Measurements from ENCODE around the gene FKBP11. TPM values are rescaled to one million over a fixed set of nuclear protein-coding genes. Genes with fewer than 3 reads are reported as not detected.

The FKBP11 gene
- total RNA-seq (8.3 TPM), polyA plus RNA-seq (36.7 TPM)
- long read RNA-seq, donor 1 = 0 reads
- long read RNA-seq, donor 2 = 0 reads
- long read RNA-seq, donor 3, full-length matches to known transcripts = 13 of 13 reads
- long read RNA-seq, donor 3, partial matches to known transcripts = 0 of 13 reads
- long read RNA-seq, donor 3, other reads (novel, unspliced or antisense) = 0 of 13 reads
- long read RNA-seq, donor 4, full-length matches to known transcripts = 9 of 9 reads
- long read RNA-seq, donor 4, partial matches to known transcripts = 0 of 9 reads
- long read RNA-seq, donor 4, other reads (novel, unspliced or antisense) = 0 of 9 reads
- long read RNA-seq, donor 5, full-length matches to known transcripts = 11 of 11 reads
- long read RNA-seq, donor 5, partial matches to known transcripts = 0 of 11 reads
- long read RNA-seq, donor 5, other reads (novel, unspliced or antisense) = 0 of 11 reads
- long read RNA-seq, donor 6, full-length matches to known transcripts = 9 of 9 reads
- long read RNA-seq, donor 6, partial matches to known transcripts = 0 of 9 reads
- long read RNA-seq, donor 6, other reads (novel, unspliced or antisense) = 0 of 9 reads
- long read RNA-seq, donor 7, full-length matches to known transcripts = 13 of 13 reads
- long read RNA-seq, donor 7, partial matches to known transcripts = 0 of 13 reads
- long read RNA-seq, donor 7, other reads (novel, unspliced or antisense) = 0 of 13 reads
- long read RNA-seq, donor 8, full-length matches to known transcripts = 2 of 2 reads
- long read RNA-seq, donor 8, partial matches to known transcripts = 0 of 2 reads
- long read RNA-seq, donor 8, other reads (novel, unspliced or antisense) = 0 of 2 reads
- long read RNA-seq, donor 9, full-length matches to known transcripts = 6 of 6 reads
- long read RNA-seq, donor 9, partial matches to known transcripts = 0 of 6 reads
- long read RNA-seq, donor 9, other reads (novel, unspliced or antisense) = 0 of 6 reads
- long read RNA-seq, donor 10, full-length matches to known transcripts = 11 of 11 reads
- long read RNA-seq, donor 10, partial matches to known transcripts = 0 of 11 reads
- long read RNA-seq, donor 10, other reads (novel, unspliced or antisense) = 0 of 11 reads

GRCh38 chr12:48925304-48926011 lies at the start of gene FKBP11:
Gene FKBP11, minus strand, starts transcription at chr12:48925492. Its CDS starts 64 bp downstream, at chr12:48925428.
- Histone ChIP-seq H3K4me3 (ENCODE audit: low read length in 2 of 2) (peak within 1 kb of the TSS; percentile 88), H3K36me3 (ENCODE audit: control insufficient read depth in 2 of 2, insufficient read depth in 2 of 2, low read length in 1 of 2) (peaks cover 0 to 17% of the 10 kb centered on the region in 2 donors), H3K27me3 (ENCODE audit: control insufficient read depth in 2 of 2, insufficient read depth in 1 of 2, low read length in 1 of 2) (no peaks in the 10 kb centered on the region), H3K4me1 (ENCODE audit: control insufficient read depth in 2 of 2, insufficient read depth in 2 of 2, low read length in 2 of 2) (peaks cover 8 to 17% of the 10 kb centered on the region in 2 donors), H3K27ac (ENCODE audit: low read depth in 1 of 2, low read length in 1 of 2) (peak within 1 kb of the TSS; percentile 58 to 85), H3K9me3 (ENCODE audit: control insufficient read depth in 2 of 2, insufficient read depth in 1 of 2, low read length in 1 of 2) (no peaks in the 10 kb centered on the region)
- peak in 3 of 9 donors; percentile 50 to 69 (median 52) for DNase-seq (ENCODE audit: low read depth in 6 of 9, low spot score in 9 of 9)
- WGBS = 7% methylated on average over 38 of the region's 38 CpGs

- Histone ChIP-seq H3K36me3 (ENCODE audit: control insufficient read depth in 2 of 2, insufficient read depth in 2 of 2, low read length in 1 of 2) (peaks cover 0 to 2% of the 10 kb centered on the region in 2 donors), H3K27ac (ENCODE audit: low read depth in 1 of 2, low read length in 1 of 2) (no peak overlapping the region), H3K4me3 (ENCODE audit: low read length in 2 of 2) (no peak overlapping the region), H3K9me3 (ENCODE audit: control insufficient read depth in 2 of 2, insufficient read depth in 1 of 2, low read length in 1 of 2) (peaks cover 2 to 38% of the 10 kb centered on the region in 2 donors), H3K27me3 (ENCODE audit: control insufficient read depth in 2 of 2, insufficient read depth in 1 of 2, low read length in 1 of 2) (peaks cover 84 to 100% of the 10 kb centered on the region in 2 donors), H3K4me1 (ENCODE audit: control insufficient read depth in 2 of 2, insufficient read depth in 2 of 2, low read length in 2 of 2) (peaks cover 25 to 56% of the 10 kb centered on the region in 2 donors)
- WGBS = 18% methylated on average over 19 of the region's 19 CpGs
- peak in 1 of 9 donors; percentile 44 for DNase-seq (ENCODE audit: low read depth in 6 of 9, low spot score in 9 of 9)
Observed at GRCh38 chr12:48973941-48974673, 48.8 kb upstream of the FKBP11 start.

GRCh38 chr12:48973531-48973930 lies 48.2 kb upstream of the FKBP11 start:
- no peak for DNase-seq (ENCODE audit: low read depth in 6 of 9, low spot score in 9 of 9)
- Histone ChIP-seq H3K4me1 (ENCODE audit: control insufficient read depth in 2 of 2, insufficient read depth in 2 of 2, low read length in 2 of 2) (peaks cover 20 to 54% of the 10 kb centered on the region in 2 donors), H3K27me3 (ENCODE audit: control insufficient read depth in 2 of 2, insufficient read depth in 1 of 2, low read length in 1 of 2) (peaks cover 84 to 100% of the 10 kb centered on the region in 2 donors), H3K36me3 (ENCODE audit: control insufficient read depth in 2 of 2, insufficient read depth in 2 of 2, low read length in 1 of 2) (peaks cover 0 to 2% of the 10 kb centered on the region in 2 donors), H3K27ac (ENCODE audit: low read depth in 1 of 2, low read length in 1 of 2) (no peak overlapping the region), H3K9me3 (ENCODE audit: control insufficient read depth in 2 of 2, insufficient read depth in 1 of 2, low read length in 1 of 2) (peaks cover 2 to 33% of the 10 kb centered on the region in 2 donors), H3K4me3 (ENCODE audit: low read length in 2 of 2) (no peak overlapping the region)
- WGBS = 34% methylated on average over 12 of the region's 12 CpGs

- WGBS = 22% methylated on average over 3 of the region's 3 CpGs
- Histone ChIP-seq H3K27me3 (ENCODE audit: control insufficient read depth in 2 of 2, insufficient read depth in 1 of 2, low read length in 1 of 2) (peaks cover 79 to 100% of the 10 kb centered on the region in 2 donors), H3K9me3 (ENCODE audit: control insufficient read depth in 2 of 2, insufficient read depth in 1 of 2, low read length in 1 of 2) (peaks cover 1 to 31% of the 10 kb centered on the region in 2 donors), H3K27ac (ENCODE audit: low read depth in 1 of 2, low read length in 1 of 2) (no peak overlapping the region), H3K4me1 (ENCODE audit: control insufficient read depth in 2 of 2, insufficient read depth in 2 of 2, low read length in 2 of 2) (peaks cover 17 to 50% of the 10 kb centered on the region in 2 donors), H3K4me3 (ENCODE audit: low read length in 2 of 2) (no peak overlapping the region), H3K36me3 (ENCODE audit: control insufficient read depth in 2 of 2, insufficient read depth in 2 of 2, low read length in 1 of 2) (peaks cover 0 to 2% of the 10 kb centered on the region in 2 donors)
- no peak for DNase-seq (ENCODE audit: low read depth in 6 of 9, low spot score in 9 of 9)
Observed at GRCh38 chr12:48972952-48973483, 47.7 kb upstream of the FKBP11 start.

DNA sequence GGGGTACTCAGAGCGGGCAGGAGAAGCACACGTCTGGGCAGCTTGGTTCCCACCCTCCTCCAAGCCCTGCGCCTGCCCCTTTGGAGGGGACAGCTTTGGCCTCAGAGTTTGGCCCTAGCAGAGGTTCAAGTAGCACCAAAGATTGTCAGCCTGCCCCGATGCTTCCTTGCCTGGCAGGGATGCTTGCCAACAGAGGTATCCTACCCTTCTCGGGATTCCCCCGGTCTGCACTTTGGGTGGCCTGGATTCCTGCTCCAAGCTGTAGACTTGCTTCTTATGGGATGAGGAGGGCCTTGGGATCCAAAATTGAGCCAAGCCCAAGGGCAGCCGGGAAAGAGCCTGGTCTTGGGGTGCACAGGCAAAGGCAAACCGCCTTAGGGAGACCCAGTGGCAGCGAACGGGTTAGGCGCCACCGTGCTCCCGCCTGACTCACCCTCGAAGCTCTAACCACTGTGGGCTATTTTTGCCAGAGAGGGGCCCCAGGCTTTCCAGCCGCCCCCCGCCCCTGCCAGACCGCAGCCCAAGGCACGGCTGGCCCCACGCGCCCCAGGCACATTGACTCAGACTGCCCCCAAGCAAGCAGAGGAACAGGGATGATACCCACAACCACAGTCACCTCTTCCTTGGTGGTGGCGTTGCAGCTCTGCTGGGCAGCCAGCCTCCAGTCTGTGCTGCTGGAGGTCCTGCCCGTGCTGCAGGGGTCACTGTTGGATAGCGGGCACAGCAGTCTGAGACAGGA lies 47.1 kb upstream of the FKBP11 start:
- Histone ChIP-seq H3K27ac (ENCODE audit: low read depth in 1 of 2, low read length in 1 of 2) (no peak overlapping the region), H3K27me3 (ENCODE audit: control insufficient read depth in 2 of 2, insufficient read depth in 1 of 2, low read length in 1 of 2) (peaks cover 72 to 100% of the 10 kb centered on the region in 2 donors), H3K36me3 (ENCODE audit: control insufficient read depth in 2 of 2, insufficient read depth in 2 of 2, low read length in 1 of 2) (peaks cover 0 to 2% of the 10 kb centered on the region in 2 donors), H3K4me3 (ENCODE audit: low read length in 2 of 2) (no peak overlapping the region), H3K4me1 (ENCODE audit: control insufficient read depth in 2 of 2, insufficient read depth in 2 of 2, low read length in 2 of 2) (peaks cover 15 to 43% of the 10 kb centered on the region in 2 donors), H3K9me3 (ENCODE audit: control insufficient read depth in 2 of 2, insufficient read depth in 1 of 2, low read length in 1 of 2) (peaks cover 1 to 31% of the 10 kb centered on the region in 2 donors)
- 7% methylated on average over 23 of the region's 23 CpGs for WGBS
- no peak for DNase-seq (ENCODE audit: low read depth in 6 of 9, low spot score in 9 of 9)

- Histone ChIP-seq H3K27me3 (ENCODE audit: control insufficient read depth in 2 of 2, insufficient read depth in 1 of 2, low read length in 1 of 2) (peaks cover 65 to 96% of the 10 kb centered on the region in 2 donors), H3K36me3 (ENCODE audit: control insufficient read depth in 2 of 2, insufficient read depth in 2 of 2, low read length in 1 of 2) (no peaks in the 10 kb centered on the region), H3K4me3 (ENCODE audit: low read length in 2 of 2) (peak overlapping the region in 1 of 2 donors; percentile 22), H3K9me3 (ENCODE audit: control insufficient read depth in 2 of 2, insufficient read depth in 1 of 2, low read length in 1 of 2) (peaks cover 1 to 31% of the 10 kb centered on the region in 2 donors), H3K4me1 (ENCODE audit: control insufficient read depth in 2 of 2, insufficient read depth in 2 of 2, low read length in 2 of 2) (peaks cover 15 to 39% of the 10 kb centered on the region in 2 donors), H3K27ac (ENCODE audit: low read depth in 1 of 2, low read length in 1 of 2) (no peak overlapping the region)
- DNase-seq (ENCODE audit: low read depth in 6 of 9, low spot score in 9 of 9) = no peak
- WGBS = 33% methylated on average over 10 of the region's 10 CpGs
Observed at GRCh38 chr12:48970702-48971334, 45.5 kb upstream of the FKBP11 start.

Data from thymus (tissue), 14 donors.